AG09309 (cell line): ENCODE data around the gene CBX6.
"Not testable (repeated sequence)": the region's sequence is repeated elsewhere in the genome, so short reads cannot be mapped to it uniquely, and the experiment has no call there.

ENCODE experiments used
- DNase-seq: peaks from one replicate; pipeline ENCODE4 v3.0.0-alpha.2; 2010; ENCODE audit warnings: low read depth
- H3K4me3 ChIP-seq: 2 replicates; pipeline ENCODE4 v1.5.1; 2011; ENCODE audit warnings: mild to moderate bottlenecking, low read depth, low read length, moderate library complexity; ENCODE audit not compliant: control insufficient read depth
- TF ChIP-seq, protein P1 (sequence below): IDR thresholded peaks from 2 replicates; pipeline ENCODE4 v1.5.1; 2011; ENCODE audit warnings: mild to moderate bottlenecking, low read depth, low read length, inconsistent platforms; ENCODE audit not compliant: insufficient read depth, control insufficient read depth; ENCODE audit errors: missing control alignments

The CBX6 gene

DNA sequence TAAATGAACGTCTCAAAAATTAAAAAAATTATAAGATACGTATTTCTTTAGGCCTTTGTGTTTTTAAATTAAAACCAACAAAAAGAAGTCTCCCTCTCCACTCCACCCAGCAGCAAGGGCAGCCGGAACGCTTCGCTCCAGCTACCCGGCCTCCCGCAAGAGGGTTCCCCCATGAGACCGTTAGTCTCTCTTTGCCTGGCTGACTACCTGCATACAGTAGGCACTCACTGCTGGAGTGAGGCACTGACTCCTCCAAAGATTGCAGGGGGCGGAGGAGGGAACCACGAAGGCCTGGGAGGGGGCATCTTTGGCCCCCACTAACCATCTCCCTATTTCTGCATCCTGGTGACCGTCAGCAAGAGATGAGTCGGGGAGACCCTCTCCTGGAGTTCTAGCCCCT is 10.1 kb downstream of the CBX6 start:
- no peak overlapping the region for H3K4me3 ChIP-seq
- TF ChIP-seq, protein P1, sequence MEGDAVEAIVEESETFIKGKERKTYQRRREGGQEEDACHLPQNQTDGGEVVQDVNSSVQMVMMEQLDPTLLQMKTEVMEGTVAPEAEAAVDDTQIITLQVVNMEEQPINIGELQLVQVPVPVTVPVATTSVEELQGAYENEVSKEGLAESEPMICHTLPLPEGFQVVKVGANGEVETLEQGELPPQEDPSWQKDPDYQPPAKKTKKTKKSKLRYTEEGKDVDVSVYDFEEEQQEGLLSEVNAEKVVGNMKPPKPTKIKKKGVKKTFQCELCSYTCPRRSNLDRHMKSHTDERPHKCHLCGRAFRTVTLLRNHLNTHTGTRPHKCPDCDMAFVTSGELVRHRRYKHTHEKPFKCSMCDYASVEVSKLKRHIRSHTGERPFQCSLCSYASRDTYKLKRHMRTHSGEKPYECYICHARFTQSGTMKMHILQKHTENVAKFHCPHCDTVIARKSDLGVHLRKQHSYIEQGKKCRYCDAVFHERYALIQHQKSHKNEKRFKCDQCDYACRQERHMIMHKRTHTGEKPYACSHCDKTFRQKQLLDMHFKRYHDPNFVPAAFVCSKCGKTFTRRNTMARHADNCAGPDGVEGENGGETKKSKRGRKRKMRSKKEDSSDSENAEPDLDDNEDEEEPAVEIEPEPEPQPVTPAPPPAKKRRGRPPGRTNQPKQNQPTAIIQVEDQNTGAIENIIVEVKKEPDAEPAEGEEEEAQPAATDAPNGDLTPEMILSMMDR: no peak
- DNase-seq: no peak

- DNase-seq: no peak
Measured at GRCh38 chr22:38861170-38861876, 10.7 kb downstream of the CBX6 start.

DNA sequence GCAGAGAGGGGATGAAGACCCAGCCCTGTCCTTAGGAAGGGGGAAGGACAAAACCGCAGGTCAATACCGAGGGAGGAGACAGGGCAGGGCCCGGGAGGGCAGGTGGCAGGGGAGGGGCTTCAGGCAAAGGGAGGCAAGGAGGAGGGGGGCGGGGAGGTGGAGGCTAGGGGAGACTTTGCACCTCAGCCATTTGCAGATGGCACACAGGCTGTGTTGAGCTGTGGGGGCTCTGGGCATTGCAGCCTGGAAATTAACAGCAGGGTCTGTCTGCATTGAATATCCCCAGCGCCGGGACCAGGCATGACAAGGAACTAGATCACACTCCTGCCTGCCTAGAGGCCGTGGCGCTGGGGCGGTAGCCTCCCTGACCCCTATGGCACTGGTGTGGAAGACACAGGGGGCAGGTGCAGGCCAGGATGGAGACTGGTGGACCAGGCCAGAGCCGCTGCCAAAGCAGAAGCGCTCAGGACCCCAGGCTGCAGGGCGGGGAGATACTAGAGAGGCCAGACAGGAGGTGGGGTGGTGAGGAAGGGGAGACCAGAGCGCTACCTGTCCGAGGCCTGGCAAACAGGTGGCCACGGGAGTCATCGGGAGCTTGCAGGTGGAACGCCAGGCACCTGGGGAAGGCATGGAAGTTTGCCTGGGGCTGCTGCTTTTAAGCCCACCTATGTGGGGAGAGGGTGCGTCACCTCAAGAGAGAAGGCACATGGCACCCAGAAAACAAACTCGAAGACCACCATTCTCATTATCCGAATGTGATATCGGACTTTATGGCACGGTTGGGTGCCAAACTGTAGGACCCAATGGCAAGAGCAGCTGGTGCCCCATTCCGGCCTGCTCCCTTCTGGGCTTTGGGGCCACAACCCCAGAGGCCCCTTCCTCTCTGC is 11.5 kb downstream of the CBX6 start:
- no peak for DNase-seq
- no peak overlapping the region for H3K4me3 ChIP-seq
- TF ChIP-seq, protein P1: no peak

More at GRCh38 chr22:38861170-38861876, 10.7 kb downstream of the CBX6 start:
- TF ChIP-seq, protein P1: peak; percentile 37
- no peak overlapping the region for H3K4me3 ChIP-seq

DNA sequence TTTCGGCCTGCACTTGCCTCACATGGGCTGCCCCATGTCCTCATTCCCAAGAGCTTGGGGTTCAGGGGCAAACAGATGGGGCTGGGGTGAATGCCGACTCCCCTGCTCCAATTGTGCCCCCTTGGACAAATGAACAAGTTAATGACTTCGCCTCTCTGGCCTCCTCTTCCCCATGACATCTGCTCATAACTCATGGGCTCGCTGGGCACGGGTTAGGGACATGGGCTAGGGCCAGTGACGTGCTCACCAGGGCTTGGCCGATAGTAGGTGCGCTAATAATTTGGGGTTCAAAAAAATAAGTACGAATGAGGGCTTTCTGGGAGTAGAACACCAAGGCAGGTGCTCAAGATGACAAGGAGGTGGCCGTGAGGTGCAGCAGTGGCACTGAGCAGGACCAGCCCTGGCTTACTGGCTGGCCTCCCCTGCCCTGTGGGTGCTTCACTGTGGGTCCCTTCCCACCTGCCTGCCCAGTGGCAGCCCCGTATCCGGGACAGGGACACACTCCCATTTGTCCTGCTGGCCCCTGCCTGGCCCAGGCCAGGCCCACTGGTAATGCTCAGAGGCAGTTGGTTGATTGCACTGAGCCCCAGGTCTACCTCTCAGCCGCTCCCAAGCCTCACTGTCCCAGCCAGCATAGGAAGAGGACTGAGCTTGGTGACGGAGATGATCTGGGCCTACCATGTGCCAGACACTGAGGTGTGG is 12.3 kb downstream of the CBX6 start:
- no peak overlapping the region for H3K4me3 ChIP-seq
- no peak for DNase-seq
- TF ChIP-seq, protein P1: no peak

DNA sequence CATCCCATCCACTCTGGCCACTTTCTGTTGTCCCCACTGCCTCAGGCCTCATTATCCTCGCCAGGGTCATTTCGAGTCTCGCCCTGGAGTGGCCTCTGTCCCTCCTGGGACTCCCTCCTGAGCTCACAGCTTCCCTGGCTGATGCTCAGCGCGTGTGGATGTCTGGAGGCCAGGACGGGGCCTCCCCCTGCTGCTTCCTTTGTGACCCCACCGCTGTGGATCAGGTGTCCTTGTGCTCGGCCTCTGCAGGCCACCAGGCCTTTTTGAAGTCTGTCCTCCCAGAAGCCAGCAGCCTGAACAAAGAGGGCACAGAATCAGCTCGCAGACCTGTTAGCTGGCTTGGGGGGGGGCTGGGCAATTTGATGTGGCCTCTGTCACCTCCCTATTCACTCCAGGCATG is 13.5 kb downstream of the CBX6 start:
- H3K4me3 ChIP-seq: no peak overlapping the region
- TF ChIP-seq, protein P1: no peak
- DNase-seq: no peak

DNA sequence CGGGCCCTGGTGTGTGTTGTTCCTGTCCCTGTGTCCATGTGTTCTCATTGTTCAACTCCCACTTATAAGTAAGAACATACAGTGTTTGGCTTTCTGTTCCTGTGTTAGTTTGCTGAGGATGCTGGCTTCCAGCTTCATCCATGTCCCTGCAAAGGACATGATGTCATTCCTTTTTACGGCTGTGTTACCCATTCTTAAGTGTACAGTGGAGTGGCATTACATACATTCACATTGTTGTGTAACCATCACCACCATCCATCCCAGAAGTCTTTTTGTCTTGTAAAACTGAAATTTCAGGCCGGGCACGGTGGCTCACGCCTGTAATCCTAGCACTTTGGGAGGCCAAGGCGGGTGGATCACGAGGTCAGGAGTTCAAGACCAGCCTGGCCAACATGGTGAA is 17.5 kb downstream of the CBX6 start:
- not testable (repeated sequence) for H3K4me3 ChIP-seq, DNase-seq

GRCh38 chr22:38853883-38854282 is 18.1 kb downstream of the CBX6 start:
- not testable (repeated sequence) for H3K4me3 ChIP-seq, DNase-seq
